Gastroesophageal sphincter (tissue), 3 donors: Measurements from ENCODE around the gene OR2A42.
"Not testable (repeated sequence)": the region's sequence is repeated elsewhere in the genome, so short reads cannot be mapped to it uniquely, and the experiment has no call there.

Source experiments
- POLR2A ChIP-seq, 2 donors: fragments of 450-650 bp; IDR thresholded peaks; one replicate each; pipeline ENCODE4 v1.6.1; 2017; ENCODE audit warnings: antibody characterized with exemption in 2 of 2, mild to moderate bottlenecking in 2 of 2, moderate library complexity in 1 of 2
- TF ChIP-seq, protein P1 (sequence below), 4 experiments: fragments of 200-600 bp in 2 of 4; fragments of 450-650 bp in 2 of 4; sonication (generic) in 1 of 4; IDR thresholded peaks; one replicate each; pipeline ENCODE4 v1.5.1; 2017 to 2019; ENCODE audit warnings: antibody characterized with exemption in 4 of 4, mild to moderate bottlenecking in 2 of 4, moderate library complexity in 2 of 4

GRCh38 chr7:144233039-144233438 lies 6.4 kb downstream of the OR2A42 start:
- not testable (repeated sequence) for TF ChIP-seq POLR2A (IDR thresholded peaks at IDR 0.05)
- TF ChIP-seq, protein P1, sequence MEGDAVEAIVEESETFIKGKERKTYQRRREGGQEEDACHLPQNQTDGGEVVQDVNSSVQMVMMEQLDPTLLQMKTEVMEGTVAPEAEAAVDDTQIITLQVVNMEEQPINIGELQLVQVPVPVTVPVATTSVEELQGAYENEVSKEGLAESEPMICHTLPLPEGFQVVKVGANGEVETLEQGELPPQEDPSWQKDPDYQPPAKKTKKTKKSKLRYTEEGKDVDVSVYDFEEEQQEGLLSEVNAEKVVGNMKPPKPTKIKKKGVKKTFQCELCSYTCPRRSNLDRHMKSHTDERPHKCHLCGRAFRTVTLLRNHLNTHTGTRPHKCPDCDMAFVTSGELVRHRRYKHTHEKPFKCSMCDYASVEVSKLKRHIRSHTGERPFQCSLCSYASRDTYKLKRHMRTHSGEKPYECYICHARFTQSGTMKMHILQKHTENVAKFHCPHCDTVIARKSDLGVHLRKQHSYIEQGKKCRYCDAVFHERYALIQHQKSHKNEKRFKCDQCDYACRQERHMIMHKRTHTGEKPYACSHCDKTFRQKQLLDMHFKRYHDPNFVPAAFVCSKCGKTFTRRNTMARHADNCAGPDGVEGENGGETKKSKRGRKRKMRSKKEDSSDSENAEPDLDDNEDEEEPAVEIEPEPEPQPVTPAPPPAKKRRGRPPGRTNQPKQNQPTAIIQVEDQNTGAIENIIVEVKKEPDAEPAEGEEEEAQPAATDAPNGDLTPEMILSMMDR (IDR thresholded peaks at IDR 0.05) = not testable (repeated sequence)
